Measurements from ENCODE around the gene KLK10.

DNA sequence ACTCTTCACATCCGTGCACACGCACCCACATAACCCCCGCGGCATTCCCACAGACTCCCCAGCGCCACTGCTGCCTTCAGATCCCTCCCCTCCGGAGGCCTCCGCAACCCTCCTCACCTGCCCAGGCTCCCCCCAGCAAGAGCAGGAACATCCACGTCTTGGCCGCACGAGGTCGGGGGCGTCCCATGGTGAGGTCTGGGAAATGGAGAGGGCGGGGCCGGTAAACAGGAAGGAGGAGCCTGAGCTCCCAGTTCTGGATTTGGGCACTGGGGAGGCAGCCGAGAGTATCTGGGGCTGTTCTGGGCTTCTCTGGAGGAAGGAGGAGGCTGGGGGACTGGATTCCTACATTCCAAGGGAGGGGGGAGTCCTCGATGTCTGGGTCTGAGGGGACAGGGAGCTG lies 18.5 kb downstream of the KLK10 start:
- TF ChIP-seq, protein P1, sequence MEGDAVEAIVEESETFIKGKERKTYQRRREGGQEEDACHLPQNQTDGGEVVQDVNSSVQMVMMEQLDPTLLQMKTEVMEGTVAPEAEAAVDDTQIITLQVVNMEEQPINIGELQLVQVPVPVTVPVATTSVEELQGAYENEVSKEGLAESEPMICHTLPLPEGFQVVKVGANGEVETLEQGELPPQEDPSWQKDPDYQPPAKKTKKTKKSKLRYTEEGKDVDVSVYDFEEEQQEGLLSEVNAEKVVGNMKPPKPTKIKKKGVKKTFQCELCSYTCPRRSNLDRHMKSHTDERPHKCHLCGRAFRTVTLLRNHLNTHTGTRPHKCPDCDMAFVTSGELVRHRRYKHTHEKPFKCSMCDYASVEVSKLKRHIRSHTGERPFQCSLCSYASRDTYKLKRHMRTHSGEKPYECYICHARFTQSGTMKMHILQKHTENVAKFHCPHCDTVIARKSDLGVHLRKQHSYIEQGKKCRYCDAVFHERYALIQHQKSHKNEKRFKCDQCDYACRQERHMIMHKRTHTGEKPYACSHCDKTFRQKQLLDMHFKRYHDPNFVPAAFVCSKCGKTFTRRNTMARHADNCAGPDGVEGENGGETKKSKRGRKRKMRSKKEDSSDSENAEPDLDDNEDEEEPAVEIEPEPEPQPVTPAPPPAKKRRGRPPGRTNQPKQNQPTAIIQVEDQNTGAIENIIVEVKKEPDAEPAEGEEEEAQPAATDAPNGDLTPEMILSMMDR (conservative IDR thresholded peaks at IDR 0.05), result no peak
- TF ChIP-seq EZH2 (IDR thresholded peaks at IDR 0.05; ENCODE audit: low read depth), result no peak

Data from PC-9 (cell line).